IMR-90 (cell line): Measurements from ENCODE around the gene GMPR. TPM values are rescaled to one million over a fixed set of nuclear protein-coding genes. Genes with fewer than 3 reads are reported as not detected.
A peak's percentile ranks its signal among the peaks of the same experiment; 100 is the strongest.

Source experiments
- ATAC-seq: fragments of 200-7000 bp; cut with Tn5 transposase; 2 replicates; pipeline ENCODE4 v1.9.1; 2020; ENCODE audit warnings: low read depth, mild to moderate bottlenecking, moderate library complexity
- BruUV-seq: library from RNA; stranded (reverse); fragments of 400-500 nt; replicated peaks from 2 replicates; lab custom pipeline; 2021; lab: Mats Ljungman, UMichigan
- CTCF ChIA-PET: fragments of 300-600 bp; formaldehyde crosslinking; extraction: SDS; loops from one replicate; lab custom pipeline; 2021; ENCODE audit warnings: antibody characterized with exemption; lab: Yijun Ruan, JAX
- POLR2A ChIA-PET: fragments of 300-600 bp; sonication (Branson Sonifier 250); formaldehyde crosslinking; loops from one replicate; lab custom pipeline; 2022; ENCODE audit warnings: antibody characterized with exemption; ENCODE audit not compliant: unreplicated experiment; lab: Charles Lee
- DNase-seq: peaks from one replicate; pipeline ENCODE4 v3.0.0; 2013
- H2AFZ ChIP-seq: replicated peaks from 2 replicates; pipeline ENCODE3; 2013; ENCODE audit warnings: low read length, mild to moderate bottlenecking; ENCODE audit not compliant: poor library complexity
- H2AK5ac ChIP-seq: 2 replicates; pipeline ENCODE4 v1.6.1; 2013; ENCODE audit warnings: low read depth, low read length, inconsistent platforms
- H2AK9ac ChIP-seq: replicated peaks from 2 replicates; pipeline ENCODE3; 2013; ENCODE audit warnings: mild to moderate bottlenecking, low read depth, low read length, moderate library complexity; ENCODE audit not compliant: poor library complexity
- H2BK120ac ChIP-seq: 2 replicates; pipeline ENCODE4 v1.6.1; 2013; ENCODE audit warnings: low read depth, low read length, inconsistent platforms
- H2BK15ac ChIP-seq: 3 replicates; pipeline ENCODE4 v1.6.1; 2013; ENCODE audit warnings: low read depth, low read length, inconsistent platforms
- H2BK20ac ChIP-seq: 2 replicates; pipeline ENCODE4 v1.6.1; 2013; ENCODE audit warnings: low read depth, mild to moderate bottlenecking, inconsistent platforms, low read length, moderate library complexity
- H2BK5ac ChIP-seq: 2 replicates; pipeline ENCODE4 v1.6.1; 2013; ENCODE audit warnings: mild to moderate bottlenecking, low read depth, low read length, inconsistent platforms; ENCODE audit not compliant: poor library complexity, severe bottlenecking
- H3K14ac ChIP-seq: replicated peaks from 2 replicates; pipeline ENCODE4 v1.6.1; 2013; ENCODE audit warnings: low read depth, low read length, inconsistent platforms
- H3K18ac ChIP-seq: 2 replicates; pipeline ENCODE4 v1.6.1; 2013; ENCODE audit warnings: low read depth, low read length, control low read depth
- H3K23ac ChIP-seq: 2 replicates; pipeline ENCODE4 v1.6.1; 2013; ENCODE audit warnings: low read depth, low read length, inconsistent platforms
- H3K27ac ChIP-seq: 2 replicates; pipeline ENCODE4 v1.5.1; 2013; ENCODE audit warnings: mild to moderate bottlenecking, control low read depth, low read length; ENCODE audit not compliant: insufficient read depth
- H3K27me3 ChIP-seq: 2 replicates; pipeline ENCODE4 v1.6.1; 2013; ENCODE audit warnings: low read length; ENCODE audit not compliant: control insufficient read depth, insufficient read depth
- H3K36me3 ChIP-seq: 2 replicates; pipeline ENCODE4 v1.6.1; 2013; ENCODE audit warnings: low read length, mixed read lengths; ENCODE audit not compliant: control insufficient read depth, insufficient read depth
- H3K4ac ChIP-seq: 2 replicates; pipeline ENCODE4 v1.6.1; 2013; ENCODE audit warnings: low read depth, low read length, inconsistent platforms
- H3K4me1 ChIP-seq: 2 replicates; pipeline ENCODE4 v1.6.1; 2013; ENCODE audit warnings: low read length, mixed read lengths; ENCODE audit not compliant: control insufficient read depth, insufficient read depth
- H3K4me2 ChIP-seq: 2 replicates; pipeline ENCODE4 v1.6.1; 2013; ENCODE audit warnings: low read depth, mild to moderate bottlenecking, control low read depth, low read length, moderate library complexity
- H3K4me3 ChIP-seq: 2 replicates; pipeline ENCODE4 v1.5.1; 2013; ENCODE audit warnings: low read depth, mild to moderate bottlenecking, control low read depth, low read length, moderate library complexity; ENCODE audit not compliant: insufficient read depth
- H3K56ac ChIP-seq: 2 replicates; pipeline ENCODE4 v1.6.1; 2013; ENCODE audit warnings: low read length, inconsistent platforms; ENCODE audit not compliant: insufficient read depth; ENCODE audit errors: extremely low read depth
- H3K79me1 ChIP-seq, 2 experiments: 2 replicates each; pipeline ENCODE4 v1.6.1; 2013; ENCODE audit warnings: low read length in 2 of 2, inconsistent platforms in 1 of 2, low read depth in 1 of 2
- H3K9ac ChIP-seq: 2 replicates; pipeline ENCODE4 v1.6.1; 2013; ENCODE audit warnings: low read depth, low read length, control low read depth
- H3K9me1 ChIP-seq: 2 replicates; pipeline ENCODE4 v1.6.1; 2013; ENCODE audit warnings: low read length, inconsistent platforms; ENCODE audit not compliant: insufficient read depth
- H3K9me3 ChIP-seq: 2 replicates; pipeline ENCODE4 v1.6.1; 2013; ENCODE audit warnings: low read length; ENCODE audit not compliant: control insufficient read depth, insufficient read depth
- H4K20me1 ChIP-seq: 2 replicates; pipeline ENCODE4 v1.6.1; 2013; ENCODE audit warnings: low read length, inconsistent platforms; ENCODE audit not compliant: insufficient read depth
- H4K5ac ChIP-seq: 2 replicates; pipeline ENCODE4 v1.6.1; 2013; ENCODE audit warnings: mild to moderate bottlenecking, low read depth, low read length, control low read depth
- H4K8ac ChIP-seq, 2 experiments: 2 replicates each; pipeline ENCODE4 v1.6.1; 2013; ENCODE audit warnings: low read depth in 2 of 2, low read length in 2 of 2, control low read depth in 1 of 2, inconsistent platforms in 1 of 2
- H4K91ac ChIP-seq: 2 replicates; pipeline ENCODE4 v1.6.1; 2013; ENCODE audit warnings: low read depth, low read length, inconsistent platforms; ENCODE audit not compliant: insufficient read depth
- BHLHE40 ChIP-seq: fragments of 150-350 bp; IDR thresholded peaks from 2 replicates; pipeline ENCODE4 v1.6.1; 2016; ENCODE audit warnings: mild to moderate bottlenecking, low read depth, low read length
- CEBPB ChIP-seq: IDR thresholded peaks from 2 replicates; pipeline ENCODE4 v1.6.1; 2012; ENCODE audit warnings: low read depth, low read length, improper control_type of control experiment
- CHD1 ChIP-seq: IDR thresholded peaks from 2 replicates; pipeline ENCODE4 v1.6.1; 2012; ENCODE audit warnings: low read depth, low read length, improper control_type of control experiment
- FOS ChIP-seq: fragments of 150-350 bp; IDR thresholded peaks from 2 replicates; pipeline ENCODE4 v1.6.1; 2016; ENCODE audit warnings: low read depth, low read length
- MAFK ChIP-seq: IDR thresholded peaks from 2 replicates; pipeline ENCODE4 v1.6.1; 2012; ENCODE audit warnings: low read depth, low read length, improper control_type of control experiment
- MAZ ChIP-seq: IDR thresholded peaks from 2 replicates; pipeline ENCODE4 v1.6.1; 2012; ENCODE audit warnings: low read depth, mild to moderate bottlenecking, low read length, improper control_type of control experiment, moderate library complexity, borderline replicate concordance
- MXI1 ChIP-seq: IDR thresholded peaks from 2 replicates; pipeline ENCODE4 v1.6.1; 2012; ENCODE audit warnings: low read depth, mild to moderate bottlenecking, low read length, moderate library complexity, borderline replicate concordance
- POLR2A ChIP-seq: IDR thresholded peaks from 2 replicates; pipeline ENCODE4 v1.6.1; 2012; ENCODE audit warnings: mild to moderate bottlenecking, low read depth, low read length
- RAD21 ChIP-seq: IDR thresholded peaks from 2 replicates; pipeline ENCODE4 v1.6.1; 2012; ENCODE audit warnings: low read length, improper control_type of control experiment
- RCOR1 ChIP-seq: IDR thresholded peaks from 2 replicates; pipeline ENCODE4 v1.6.1; 2012; ENCODE audit warnings: mild to moderate bottlenecking, low read length, improper control_type of control experiment; ENCODE audit not compliant: insufficient replicate concordance
- RFX5 ChIP-seq: IDR thresholded peaks from 2 replicates; pipeline ENCODE4 v1.8.0; 2012; ENCODE audit warnings: low read depth, mild to moderate bottlenecking, low read length, moderate library complexity
- SMC3 ChIP-seq: fragments of 150-350 bp; IDR thresholded peaks from 2 replicates; pipeline ENCODE4 v1.6.1; 2016; ENCODE audit warnings: low read depth, mild to moderate bottlenecking, antibody characterized with exemption, low read length, moderate library complexity
- WGBS, 2 experiments: methylation state at CpG; one replicate each; pipeline versions ENCODE4 v1.1.5 to v1.1.7; 2013; ENCODE audit warnings: missing lambda C conversion rate in 2 of 2; ENCODE audit not compliant: insufficient read length in 1 of 2; ENCODE audit errors: extremely low coverage in 2 of 2; 5-methylcytosine and 5-hydroxymethylcytosine counted together
- dilution Hi-C: fragments of 300-500 bp; cut with HindIII; formaldehyde crosslinking; loops from one replicate; pipeline ENCODE4 v1.14.3; 2018; ENCODE audit warnings: low sequenced_read_pairs; ENCODE audit not compliant: unreplicated experiment
- in situ Hi-C: fragments of 300-500 bp; cut with MboI; formaldehyde crosslinking; loops from 3 replicates; pipeline ENCODE4 v1.14.3; 2019; ENCODE audit warnings: low sequenced_read_pairs, inconsistent platforms, mixed read lengths
- intact Hi-C: fragments of 100-400 bp; cut with micrococcal nuclease; formaldehyde crosslinking; loops from 2 replicates; pipeline ENCODE4 v1.10.0; 2022
- polyA plus RNA-seq, 3 experiments: library from polyadenylated mRNA; depleted of rRNA; stranded (reverse); fragments of >200 nt; gene quantifications; 2 replicates each; pipeline ENCODE4 v1.2.3, GENCODE V29; 2012; ENCODE audit warnings: low replicate concordance in 1 of 3
- total RNA-seq: library from RNA; depleted of rRNA; stranded (reverse); fragments of >200 nt; gene quantifications from 2 replicates; pipeline ENCODE4 v1.2.3, GENCODE V29; 2012
- TF ChIP-seq, protein P1 (sequence below): fragments of 150-350 bp; IDR thresholded peaks from 2 replicates; pipeline ENCODE4 v1.6.1; 2016; ENCODE audit warnings: low read depth, mild to moderate bottlenecking, low read length, moderate library complexity, borderline replicate concordance
- TF ChIP-seq, protein P2 (sequence below): fragments of 150-350 bp; IDR thresholded peaks from 2 replicates; pipeline ENCODE4 v1.6.1; 2017; ENCODE audit warnings: mild to moderate bottlenecking, antibody characterized with exemption, low read length, low read depth
- TF ChIP-seq, protein P3 (sequence below): conservative IDR thresholded peaks from 2 replicates; pipeline ENCODE4 v1.5.1; 2012; ENCODE audit warnings: mild to moderate bottlenecking, low read depth, low read length, improper control_type of control experiment

GMPR gene
- total and polyA plus RNA-seq, 2 of the 4 experiments (the other 2 are of a cell fraction), result 6.3 to 8.6 TPM

DNA sequence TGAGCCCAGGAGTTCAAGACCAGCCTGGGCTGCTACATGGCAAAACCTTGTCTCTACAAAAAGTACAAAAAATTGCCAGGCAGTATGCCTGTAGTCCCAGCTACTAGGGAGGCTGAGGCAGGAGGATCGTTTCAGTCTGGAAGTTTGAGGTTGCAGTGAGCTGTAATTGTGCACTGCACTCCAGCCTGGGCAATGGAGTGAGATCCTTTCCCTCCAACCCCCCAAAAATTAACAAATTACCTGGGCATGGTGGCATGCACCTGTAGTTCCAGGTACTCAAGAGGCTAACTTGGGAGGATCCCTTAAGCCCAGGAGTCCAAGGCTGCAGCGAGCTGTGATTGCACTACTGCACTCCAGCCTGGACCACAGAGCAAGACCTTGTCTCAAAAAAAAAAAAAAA is 29.4 kb upstream of the GMPR start:
- Histone ChIP-seq H4K5ac (no peak overlapping the region), H3K27ac (no peak overlapping the region), H3K4me1 (0 out of 2 replicates have a peak, but pooled peaks cover 4% of the 10 kb centered on the region), H2BK20ac (no peak overlapping the region), H4K91ac (no peak overlapping the region), H2AK9ac (no peak overlapping the region), H3K18ac (no peak overlapping the region), H3K9me1 (peaks cover 8% of the 10 kb centered on the region; the same call in 1 of the 2 replicates), H2AFZ (peak overlapping the region; percentile 29), H3K56ac (no peak overlapping the region), H3K9ac (no peak overlapping the region), H2AK5ac (no peak overlapping the region), H2BK15ac (no peak overlapping the region), H3K4ac (no peak overlapping the region), H3K14ac (no peak overlapping the region), H2BK120ac (no peak overlapping the region), H2BK5ac (no peak overlapping the region), H3K79me1 (no peaks in the 10 kb centered on the region), H4K8ac (no peak overlapping the region), H4K20me1 (no peaks in the 10 kb centered on the region), H3K23ac (no peak overlapping the region), H3K4me2 (no peak overlapping the region), H3K36me3 (no peaks in the 10 kb centered on the region), H3K9me3 (no peaks in the 10 kb centered on the region), H3K27me3 (0 out of 2 replicates have a peak, but pooled peaks cover 1% of the 10 kb centered on the region), H3K4me3 (no peak overlapping the region)
- CTCF ChIA-PET, result interaction anchor here (0.6 to 1.5 kb wide), 2 partner anchors 130 to 518 kb away, joined by 3 to 4 read pairs; no protein-coding TSS in a partner anchor
- no peak for DNase-seq
- dilution Hi-C loops (no loop called here), intact Hi-C loops (no loop called here), in situ Hi-C loops (loop anchor here (5.0 kb wide), 1 partner anchor 517 kb away; no protein-coding TSS in a partner anchor)
- ATAC-seq, result no peak
- POLR2A ChIA-PET, result no interaction called here
- TF ChIP-seq CHD1, result no peak
- no peak for TF ChIP-seq BHLHE40
- no peak for TF ChIP-seq RAD21
- no peak for TF ChIP-seq RFX5
- no peak for TF ChIP-seq MAFK
- TF ChIP-seq CEBPB, result no peak
- TF ChIP-seq MXI1, result no peak
- TF ChIP-seq, protein P1, sequence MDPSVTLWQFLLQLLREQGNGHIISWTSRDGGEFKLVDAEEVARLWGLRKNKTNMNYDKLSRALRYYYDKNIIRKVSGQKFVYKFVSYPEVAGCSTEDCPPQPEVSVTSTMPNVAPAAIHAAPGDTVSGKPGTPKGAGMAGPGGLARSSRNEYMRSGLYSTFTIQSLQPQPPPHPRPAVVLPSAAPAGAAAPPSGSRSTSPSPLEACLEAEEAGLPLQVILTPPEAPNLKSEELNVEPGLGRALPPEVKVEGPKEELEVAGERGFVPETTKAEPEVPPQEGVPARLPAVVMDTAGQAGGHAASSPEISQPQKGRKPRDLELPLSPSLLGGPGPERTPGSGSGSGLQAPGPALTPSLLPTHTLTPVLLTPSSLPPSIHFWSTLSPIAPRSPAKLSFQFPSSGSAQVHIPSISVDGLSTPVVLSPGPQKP, result no peak
- TF ChIP-seq, protein P2, sequence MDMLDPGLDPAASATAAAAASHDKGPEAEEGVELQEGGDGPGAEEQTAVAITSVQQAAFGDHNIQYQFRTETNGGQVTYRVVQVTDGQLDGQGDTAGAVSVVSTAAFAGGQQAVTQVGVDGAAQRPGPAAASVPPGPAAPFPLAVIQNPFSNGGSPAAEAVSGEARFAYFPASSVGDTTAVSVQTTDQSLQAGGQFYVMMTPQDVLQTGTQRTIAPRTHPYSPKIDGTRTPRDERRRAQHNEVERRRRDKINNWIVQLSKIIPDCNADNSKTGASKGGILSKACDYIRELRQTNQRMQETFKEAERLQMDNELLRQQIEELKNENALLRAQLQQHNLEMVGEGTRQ, result no peak
- no peak for TF ChIP-seq POLR2A
- TF ChIP-seq MAZ, result no peak
- no peak for TF ChIP-seq SMC3
- TF ChIP-seq RCOR1, result no peak
- TF ChIP-seq, protein P3, sequence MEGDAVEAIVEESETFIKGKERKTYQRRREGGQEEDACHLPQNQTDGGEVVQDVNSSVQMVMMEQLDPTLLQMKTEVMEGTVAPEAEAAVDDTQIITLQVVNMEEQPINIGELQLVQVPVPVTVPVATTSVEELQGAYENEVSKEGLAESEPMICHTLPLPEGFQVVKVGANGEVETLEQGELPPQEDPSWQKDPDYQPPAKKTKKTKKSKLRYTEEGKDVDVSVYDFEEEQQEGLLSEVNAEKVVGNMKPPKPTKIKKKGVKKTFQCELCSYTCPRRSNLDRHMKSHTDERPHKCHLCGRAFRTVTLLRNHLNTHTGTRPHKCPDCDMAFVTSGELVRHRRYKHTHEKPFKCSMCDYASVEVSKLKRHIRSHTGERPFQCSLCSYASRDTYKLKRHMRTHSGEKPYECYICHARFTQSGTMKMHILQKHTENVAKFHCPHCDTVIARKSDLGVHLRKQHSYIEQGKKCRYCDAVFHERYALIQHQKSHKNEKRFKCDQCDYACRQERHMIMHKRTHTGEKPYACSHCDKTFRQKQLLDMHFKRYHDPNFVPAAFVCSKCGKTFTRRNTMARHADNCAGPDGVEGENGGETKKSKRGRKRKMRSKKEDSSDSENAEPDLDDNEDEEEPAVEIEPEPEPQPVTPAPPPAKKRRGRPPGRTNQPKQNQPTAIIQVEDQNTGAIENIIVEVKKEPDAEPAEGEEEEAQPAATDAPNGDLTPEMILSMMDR, result no peak
- TF ChIP-seq FOS, result no peak
- BruUV-seq, result no TSS peak
- no CpG with 5 or more reads among the region's 2 CpGs for WGBS, 2 experiments
